RCC 7860 (cell line): Measurements from ENCODE around the gene ASCL3.
"Not testable (repeated sequence)": the region's sequence is repeated elsewhere in the genome, so short reads cannot be mapped to it uniquely, and the experiment has no call there.

ENCODE experiments used
- DNase-seq: peaks from one replicate; pipeline ENCODE4 v3.0.0-alpha.2; 2015; ENCODE audit warnings: low spot score
- FAIRE-seq: peaks from 2 replicates; lab custom pipeline; 2012; peaks lifted over from hg19 to GRCh38; lab: Jason Lieb, UNC

Gene ASCL3, protein sequence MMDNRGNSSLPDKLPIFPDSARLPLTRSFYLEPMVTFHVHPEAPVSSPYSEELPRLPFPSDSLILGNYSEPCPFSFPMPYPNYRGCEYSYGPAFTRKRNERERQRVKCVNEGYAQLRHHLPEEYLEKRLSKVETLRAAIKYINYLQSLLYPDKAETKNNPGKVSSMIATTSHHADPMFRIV

DNA sequence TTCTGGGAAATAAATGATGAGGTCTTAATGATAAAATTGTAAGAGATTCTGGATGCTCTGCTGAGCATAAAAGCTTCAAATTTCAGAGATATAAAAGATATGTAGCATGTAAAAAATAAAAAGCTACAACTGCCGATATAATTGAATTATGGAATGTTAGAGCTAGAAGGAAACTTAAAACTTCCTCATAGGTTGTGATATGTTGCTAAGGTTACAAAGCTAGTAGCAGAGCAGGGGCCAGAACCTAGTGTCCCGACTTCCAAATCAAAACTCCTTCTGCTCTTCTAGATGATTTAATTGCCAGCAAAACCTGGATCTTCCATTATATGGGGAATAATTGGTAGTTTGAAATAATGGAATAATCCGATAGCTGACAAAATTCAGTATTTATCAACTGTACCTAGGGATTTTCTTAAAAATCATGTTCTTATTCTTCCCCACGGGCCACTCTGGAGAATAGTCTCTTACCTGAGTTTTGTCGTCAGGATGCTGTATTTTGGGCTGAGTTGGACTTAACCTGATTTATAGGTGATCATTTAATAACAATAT, at the start of gene ASCL3:
ASCL3 (minus strand) TSS at position 499 of the 549 bp plus-strand sequence. CDS start 4,855 bp downstream, outside the sequence.
- FAIRE-seq (no peak), DNase-seq (no peak)

DNA sequence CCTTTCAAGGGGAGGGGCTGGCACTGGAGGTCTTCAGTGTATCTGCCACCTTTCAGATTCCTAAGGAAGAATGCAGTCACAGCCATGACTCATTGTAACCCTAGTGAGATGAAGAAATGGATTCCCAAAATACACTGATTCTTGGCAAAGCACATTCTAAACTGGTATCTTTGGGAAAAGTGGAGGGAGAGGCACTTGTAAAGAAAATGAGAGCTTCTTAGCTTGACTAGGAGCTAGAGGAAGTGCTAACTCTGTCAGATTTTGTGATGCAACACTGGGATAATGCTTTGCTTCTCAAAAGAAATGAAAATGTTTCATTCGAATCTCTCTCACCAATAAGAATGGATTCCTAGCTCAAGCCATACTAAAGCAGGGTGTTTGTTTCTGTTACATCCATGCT, 46.6 kb upstream of the ASCL3 start:
- DNase-seq (no peak), FAIRE-seq (no peak)

GRCh38 chr11:8988329-8989234, 45.8 kb upstream of the ASCL3 start:
- FAIRE-seq (no peak), DNase-seq (peak; percentile 49)

DNA sequence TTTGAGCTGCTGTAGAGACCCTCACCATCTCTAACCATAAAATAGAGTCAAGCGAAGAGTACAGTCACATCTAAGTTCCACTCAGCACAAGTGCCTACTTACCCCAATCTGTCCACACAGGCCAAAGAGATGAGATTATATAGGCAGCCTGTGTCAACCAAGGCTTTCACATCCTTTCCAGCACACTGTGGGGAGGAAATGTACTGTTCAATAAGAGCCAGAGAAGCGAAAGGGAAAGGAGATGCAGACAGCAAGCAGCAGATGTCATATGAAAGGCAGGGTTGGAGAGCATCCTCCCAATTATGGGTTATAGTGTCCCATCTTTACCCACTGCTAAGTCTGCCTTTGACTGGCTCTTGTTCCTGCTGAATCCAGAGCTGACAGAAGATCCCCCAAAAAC, 44.6 kb upstream of the ASCL3 start:
- no peak for DNase-seq
- FAIRE-seq, result no peak

DNA sequence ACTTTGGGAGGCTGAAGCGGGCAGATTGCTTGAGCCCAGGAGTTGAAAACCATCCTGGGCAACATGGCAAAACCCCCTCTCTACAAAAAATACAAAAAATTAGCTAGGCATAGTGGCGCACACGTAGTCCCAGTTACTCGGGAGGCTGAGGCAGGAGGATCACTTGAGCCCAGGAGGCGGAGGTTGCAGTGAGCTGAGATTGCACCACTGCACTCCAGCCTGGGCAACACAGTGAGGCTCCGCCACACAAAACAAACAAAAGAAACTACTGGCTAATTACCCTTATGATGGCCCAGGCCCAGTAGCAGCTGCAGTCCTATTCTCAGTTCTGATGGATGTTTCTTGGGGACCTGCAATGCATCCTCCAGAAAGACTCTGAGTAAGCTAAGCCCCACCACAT, 44.0 kb upstream of the ASCL3 start:
- not testable (repeated sequence) for FAIRE-seq, DNase-seq

DNA sequence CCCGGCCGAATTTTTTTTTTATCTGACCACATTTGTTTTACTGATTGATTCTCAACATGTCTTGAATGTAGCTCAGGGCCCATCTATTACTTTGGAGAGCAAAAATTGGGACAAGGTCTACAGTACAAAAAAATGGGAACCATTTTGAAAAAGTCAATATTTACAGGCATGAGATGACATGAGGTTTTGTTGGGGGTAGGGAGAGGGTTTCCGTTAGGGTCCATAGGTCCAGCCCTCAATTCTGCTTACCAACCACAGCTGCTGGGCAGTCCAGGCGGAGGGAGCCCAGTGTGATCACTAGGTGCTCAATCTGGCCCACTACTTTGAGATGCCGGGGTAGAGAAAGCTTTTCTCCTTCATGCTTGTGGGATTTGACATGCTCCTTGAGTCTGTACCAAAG, 42.6 kb upstream of the ASCL3 start:
- no peak for FAIRE-seq
- DNase-seq, result no peak

DNA sequence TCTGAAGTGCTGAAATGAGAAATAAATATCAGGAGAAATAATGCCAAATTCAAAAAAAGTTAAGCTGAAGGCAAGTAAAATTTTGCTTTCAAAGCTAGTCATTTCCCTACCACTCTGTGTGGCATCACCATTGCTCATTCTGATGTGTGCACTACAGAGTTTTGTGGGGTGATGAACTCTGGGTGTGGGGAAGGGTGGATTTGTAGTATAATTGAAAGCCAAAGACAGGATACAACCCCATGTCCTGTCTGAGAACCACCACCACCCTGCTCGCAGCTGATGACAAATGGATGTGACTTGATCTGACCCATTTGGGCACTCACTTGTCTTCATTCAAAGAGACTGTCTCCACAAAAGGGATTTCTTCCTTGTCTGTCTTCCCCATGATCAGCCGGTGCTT, 40.7 kb upstream of the ASCL3 start:
- DNase-seq (no peak), FAIRE-seq (no peak)

GRCh38 chr11:8980485-8980884, 37.7 kb upstream of the ASCL3 start:
- DNase-seq (no peak), FAIRE-seq (no peak)

DNA sequence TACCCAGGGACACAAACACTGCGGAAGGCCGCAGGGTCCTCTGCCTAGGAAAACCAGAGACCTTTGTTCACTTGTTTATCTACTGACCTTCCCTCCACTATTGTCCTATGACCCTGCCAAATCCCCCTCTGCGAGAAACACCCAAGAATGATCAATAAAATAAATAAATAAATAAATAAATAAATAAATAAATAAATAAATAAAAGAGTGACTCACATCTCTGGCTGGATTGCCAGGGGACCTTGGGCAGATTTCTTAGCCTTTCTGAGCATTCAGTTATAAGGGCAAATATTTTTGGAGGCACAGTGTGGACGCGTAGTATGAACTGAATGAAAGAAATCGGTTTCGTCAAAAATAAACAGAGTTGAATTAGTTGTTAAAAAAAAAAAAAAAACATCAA, 36.5 kb upstream of the ASCL3 start:
- FAIRE-seq, DNase-seq: not testable (repeated sequence)

DNA sequence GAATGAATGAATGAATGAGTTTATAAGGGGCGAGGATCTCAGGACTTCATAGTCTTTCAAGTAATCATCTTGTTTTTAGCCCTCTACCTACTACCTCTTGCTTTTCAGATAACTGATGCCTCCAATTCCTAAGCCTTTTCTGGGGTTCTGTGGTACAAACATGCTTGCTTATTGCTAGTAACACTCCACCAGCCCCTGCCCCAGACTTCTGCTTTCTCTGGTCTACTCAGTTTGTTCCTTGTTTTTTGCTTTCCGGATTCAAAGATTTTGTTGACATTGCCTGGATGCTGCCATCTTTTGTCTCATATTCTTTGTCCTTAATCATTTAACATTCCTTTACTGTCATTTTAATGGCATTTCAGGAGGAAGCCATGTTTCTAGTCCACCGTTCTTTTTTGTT, 30.3 kb upstream of the ASCL3 start:
- DNase-seq, result no peak
- no peak for FAIRE-seq

DNA sequence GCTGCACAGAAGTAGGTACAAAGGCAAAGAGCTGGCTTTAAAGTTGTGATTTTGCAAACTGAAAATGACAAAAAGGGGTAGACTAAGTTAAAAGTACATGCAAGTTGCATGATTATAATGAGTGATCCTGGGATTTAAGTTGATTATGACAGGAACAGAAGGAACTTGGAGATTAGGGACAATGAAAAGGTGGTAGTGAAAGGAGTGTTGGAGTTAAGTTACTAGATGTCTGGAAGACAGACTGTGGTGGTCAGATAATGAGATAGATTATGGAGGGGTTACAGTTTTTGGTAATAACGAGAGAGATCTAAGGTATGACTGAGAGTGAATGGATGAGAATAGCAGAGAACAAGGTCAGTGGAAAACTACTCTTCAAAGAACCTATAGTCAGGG, 29.1 kb upstream of the ASCL3 start:
- no peak for FAIRE-seq
- no peak for DNase-seq

- FAIRE-seq (no peak), DNase-seq (no peak)
Measured at GRCh38 chr11:8971196-8971923, 28.5 kb upstream of the ASCL3 start.

DNA sequence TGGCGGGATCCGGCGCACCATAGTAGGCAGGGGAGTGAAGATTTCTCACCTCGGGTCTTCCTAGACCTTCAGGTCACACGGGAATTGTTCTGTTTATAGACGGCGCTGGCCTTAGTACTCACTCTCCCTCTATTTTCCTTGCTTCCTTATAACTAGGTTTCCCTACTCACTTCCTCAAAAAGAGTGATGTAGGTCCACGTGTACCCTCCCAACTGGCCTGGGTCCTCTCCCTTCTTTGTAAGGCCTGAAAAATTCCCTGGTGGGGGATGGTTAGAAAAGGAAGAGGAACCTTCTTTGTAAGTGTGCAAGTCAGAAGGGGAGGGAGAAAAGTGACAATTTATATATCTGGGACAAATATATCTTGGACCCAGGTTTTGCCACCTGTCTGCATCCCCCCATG, 24.4 kb upstream of the ASCL3 start:
- no peak for DNase-seq
- no peak for FAIRE-seq

GRCh38 chr11:8964324-8965320, 21.8 kb upstream of the ASCL3 start, which contains the start of gene TMEM9B:
Gene TMEM9B (minus strand): TSS chr11:8964442. CDS start chr11:8964313, 129 bp downstream.
- peak; percentile 63 for DNase-seq
- FAIRE-seq, result no peak

GRCh38 chr11:8963569-8964323, 20.9 kb upstream of the ASCL3 start:
- FAIRE-seq, result no peak
- DNase-seq, result peak; percentile 40

DNA sequence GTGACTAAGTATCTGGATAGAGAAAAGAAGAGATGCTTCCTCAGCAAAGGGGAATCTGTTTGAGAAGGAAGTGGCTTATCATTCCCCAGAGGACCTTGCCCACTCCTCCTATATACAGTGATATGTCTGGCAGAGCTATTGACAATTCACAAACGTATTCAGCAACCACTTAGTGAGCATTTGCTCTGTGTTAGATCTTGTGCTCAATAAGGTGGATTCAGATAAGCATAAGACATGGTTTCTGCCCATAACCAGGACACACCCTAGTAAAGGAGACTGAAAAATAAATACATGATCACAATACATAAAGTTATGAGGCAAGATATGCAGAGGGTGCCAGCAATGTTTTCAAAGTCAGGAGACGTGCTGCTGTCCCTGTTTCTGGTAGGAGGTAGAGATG, 20.0 kb upstream of the ASCL3 start:
- FAIRE-seq, result no peak
- DNase-seq, result no peak

GRCh38 chr11:8961401-8961800, 18.6 kb upstream of the ASCL3 start:
- FAIRE-seq (no peak), DNase-seq (no peak)

- peak; percentile 76 for FAIRE-seq
- DNase-seq, result peak; percentile 60
Measured at GRCh38 chr11:8959546-8960166, 16.8 kb upstream of the ASCL3 start.

- DNase-seq (no peak), FAIRE-seq (no peak)
Measured at GRCh38 chr11:8956860-8957259, 14.0 kb upstream of the ASCL3 start.
